Thoracic aorta (tissue), 2 donors: ENCODE measurements around the gene GCN1. TPM values are rescaled to one million over a fixed set of nuclear protein-coding genes. Genes with fewer than 3 reads are reported as not detected.
"Not testable (repeated sequence)": the region's sequence is repeated elsewhere in the genome, so short reads cannot be mapped to it uniquely, and the experiment has no call there.

Experiments
- ATAC-seq: fragments of 150-250 bp; one replicate; pipeline ENCODE4 v1.8.0; 2017; ENCODE audit warnings: low read depth; ENCODE audit not compliant: insufficient number of reproducible peaks, low FRiP score
- DNase-seq: peaks from one replicate; pipeline ENCODE4 v3.0.0-alpha.2; 2020; ENCODE audit warnings: low spot score
- H3K27ac ChIP-seq, 2 donors: fragments of 200-600 bp; sonication (generic); 1 replicate in 1 of 2; 2 replicates in 1 of 2; pipeline ENCODE4 v1.5.1; 2016; ENCODE audit warnings: mild to moderate bottlenecking in 2 of 2, moderate library complexity in 2 of 2
- H3K27me3 ChIP-seq: fragments of 200-600 bp; sonication (generic); replicated peaks from 2 replicates; pipeline ENCODE4 v1.6.0; 2016; ENCODE audit warnings: mild to moderate bottlenecking; ENCODE audit not compliant: insufficient read depth
- H3K36me3 ChIP-seq: fragments of 200-600 bp; sonication (generic); one replicate; pipeline ENCODE4 v1.5.1; 2016
- H3K4me1 ChIP-seq, 2 donors: fragments of 200-600 bp; sonication (generic); 1 replicate in 1 of 2; 2 replicates in 1 of 2; pipeline versions ENCODE4 v1.5.1 to v1.6.0; 2016; ENCODE audit warnings: low read depth in 2 of 2, mild to moderate bottlenecking in 1 of 2; ENCODE audit not compliant: control insufficient read depth in 1 of 2
- H3K4me3 ChIP-seq: fragments of 200-600 bp; sonication (generic); 2 replicates; pipeline ENCODE4 v1.5.1; 2016; ENCODE audit warnings: mild to moderate bottlenecking
- H3K9me3 ChIP-seq: fragments of 200-600 bp; sonication (generic); 2 replicates; pipeline ENCODE4 v1.5.1; 2016
- total RNA-seq, 2 donors: library from RNA; depleted of rRNA; stranded (reverse); fragments of >200 nt; gene quantifications; one replicate each; pipeline versions ENCODE4 v1.1.0 to v1.2.3, GENCODE V29; 2016
- TF ChIP-seq, protein P1 (sequence below): fragments of 200-600 bp; sonication (generic); IDR thresholded peaks from one replicate; pipeline ENCODE4 v1.5.1; 2019; ENCODE audit warnings: antibody characterized with exemption

Gene GCN1
- total RNA-seq, 2 donors from 2014 or later: 56.8 to 91.5 TPM

GRCh38 chr12:120214626-120215356, 20.3 kb upstream of the GCN1 start:
- Histone ChIP-seq H3K27ac (no peak overlapping the region), H3K36me3 (peaks cover 65% of the 10 kb centered on the region)
- no peak for ATAC-seq

DNA sequence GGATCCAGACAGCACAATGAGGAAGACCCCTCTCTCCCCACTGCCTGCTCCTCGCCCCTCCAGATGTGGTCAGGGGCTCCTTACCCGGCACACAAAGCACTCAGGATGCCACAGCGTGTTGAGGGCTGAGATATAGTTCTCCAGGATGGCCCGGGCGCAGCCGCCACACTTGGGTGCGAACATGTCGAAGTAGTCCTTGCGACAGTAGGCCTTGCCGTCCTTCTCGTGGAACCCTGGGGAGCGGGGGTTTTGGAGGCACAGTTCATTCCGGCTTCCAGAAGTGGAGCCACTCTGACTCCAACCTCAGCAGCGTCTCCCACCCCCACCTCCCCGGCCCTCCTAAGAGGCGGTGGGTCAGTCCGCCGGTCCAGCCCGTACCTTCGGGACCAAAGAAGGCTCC, 19.2 kb upstream of the GCN1 start:
- Histone ChIP-seq H3K4me1 (no peaks in the 10 kb centered on the region), H3K27ac (no peak overlapping the region), H3K9me3 (no peaks in the 10 kb centered on the region), H3K36me3 (peaks cover 56% of the 10 kb centered on the region), H3K4me3 (no peak overlapping the region), H3K27me3 (no peaks in the 10 kb centered on the region)
- DNase-seq (no peak), ATAC-seq (no peak)
- TF ChIP-seq, protein P1, sequence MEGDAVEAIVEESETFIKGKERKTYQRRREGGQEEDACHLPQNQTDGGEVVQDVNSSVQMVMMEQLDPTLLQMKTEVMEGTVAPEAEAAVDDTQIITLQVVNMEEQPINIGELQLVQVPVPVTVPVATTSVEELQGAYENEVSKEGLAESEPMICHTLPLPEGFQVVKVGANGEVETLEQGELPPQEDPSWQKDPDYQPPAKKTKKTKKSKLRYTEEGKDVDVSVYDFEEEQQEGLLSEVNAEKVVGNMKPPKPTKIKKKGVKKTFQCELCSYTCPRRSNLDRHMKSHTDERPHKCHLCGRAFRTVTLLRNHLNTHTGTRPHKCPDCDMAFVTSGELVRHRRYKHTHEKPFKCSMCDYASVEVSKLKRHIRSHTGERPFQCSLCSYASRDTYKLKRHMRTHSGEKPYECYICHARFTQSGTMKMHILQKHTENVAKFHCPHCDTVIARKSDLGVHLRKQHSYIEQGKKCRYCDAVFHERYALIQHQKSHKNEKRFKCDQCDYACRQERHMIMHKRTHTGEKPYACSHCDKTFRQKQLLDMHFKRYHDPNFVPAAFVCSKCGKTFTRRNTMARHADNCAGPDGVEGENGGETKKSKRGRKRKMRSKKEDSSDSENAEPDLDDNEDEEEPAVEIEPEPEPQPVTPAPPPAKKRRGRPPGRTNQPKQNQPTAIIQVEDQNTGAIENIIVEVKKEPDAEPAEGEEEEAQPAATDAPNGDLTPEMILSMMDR: no peak

More at GRCh38 chr12:120214626-120215356, 20.3 kb upstream of the GCN1 start:
- Histone ChIP-seq H3K27me3 (no peaks in the 10 kb centered on the region), H3K4me1 (no peaks in the 10 kb centered on the region), H3K4me3 (no peak overlapping the region), H3K9me3 (no peaks in the 10 kb centered on the region)
- TF ChIP-seq, protein P1: no peak
- DNase-seq: no peak

DNA sequence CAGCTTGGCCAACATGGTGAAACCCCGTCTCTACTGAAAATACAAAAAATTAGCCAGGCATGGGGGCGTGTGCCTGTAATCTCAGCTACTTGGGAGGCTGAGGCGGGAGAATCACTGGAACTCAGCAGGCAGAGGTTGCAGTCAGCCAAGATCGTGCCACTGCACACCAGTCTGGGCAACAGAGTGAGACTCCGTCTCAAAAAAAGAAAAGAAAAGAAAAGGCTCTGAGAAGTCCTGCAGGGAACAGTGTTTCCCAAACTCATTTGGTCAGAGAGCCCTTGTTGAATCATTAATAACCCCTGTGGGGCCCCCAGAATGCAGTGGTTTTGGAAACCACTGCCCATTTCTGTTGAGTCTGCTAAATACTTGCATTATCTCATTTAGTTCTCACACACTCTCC, 18.7 kb upstream of the GCN1 start:
- not testable (repeated sequence) for ATAC-seq

DNA sequence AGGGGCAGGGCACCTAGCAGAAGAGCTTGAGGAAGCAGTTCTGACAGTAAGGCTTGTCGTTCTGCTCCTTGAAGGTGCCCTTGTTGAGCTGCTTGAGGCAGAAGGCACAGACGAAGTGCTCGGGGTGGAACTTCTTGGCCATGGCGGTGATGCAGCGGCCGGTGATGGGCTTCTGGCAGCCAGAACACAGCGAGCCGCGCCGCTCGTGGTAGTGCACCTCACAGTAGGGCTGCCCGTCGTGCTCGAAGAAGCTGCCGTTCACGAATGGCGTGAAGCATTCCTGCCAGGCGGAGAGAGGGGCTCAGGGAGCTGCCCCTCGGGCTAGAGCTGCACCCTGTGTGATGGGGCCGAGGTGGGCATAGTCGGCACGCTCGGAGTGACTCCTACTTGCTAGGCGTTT, 17.8 kb upstream of the GCN1 start:
- Histone ChIP-seq H3K36me3 (peaks cover 47% of the 10 kb centered on the region), H3K27ac (no peak overlapping the region), H3K4me1 (no peaks in the 10 kb centered on the region), H3K4me3 (no peak overlapping the region), H3K9me3 (no peaks in the 10 kb centered on the region), H3K27me3 (no peaks in the 10 kb centered on the region)
- DNase-seq (no peak), ATAC-seq (no peak)
- TF ChIP-seq, protein P1: no peak

More for the DNA sequence above, 18.7 kb upstream of the GCN1 start:
- H3K27ac ChIP-seq, H3K9me3 ChIP-seq, H3K27me3 ChIP-seq, H3K4me3 ChIP-seq, DNase-seq, H3K4me1 ChIP-seq: not testable (repeated sequence)
- peaks cover 50% of the 10 kb centered on the region for H3K36me3 ChIP-seq

GRCh38 chr12:120211904-120212283, 17.4 kb upstream of the GCN1 start:
- Histone ChIP-seq H3K4me1 (no peaks in the 10 kb centered on the region), H3K27me3 (no peaks in the 10 kb centered on the region), H3K36me3 (peaks cover 47% of the 10 kb centered on the region), H3K27ac (no peak overlapping the region), H3K9me3 (no peaks in the 10 kb centered on the region), H3K4me3 (no peak overlapping the region)
- TF ChIP-seq, protein P1: no peak
- DNase-seq (no peak), ATAC-seq (no peak)
